IMR-90 (cell line): ENCODE measurements around the gene MALRD1. TPM values are rescaled to one million over a fixed set of nuclear protein-coding genes. Genes with fewer than 3 reads are reported as not detected.

Experiments
- ATAC-seq: fragments of 200-7000 bp; cut with Tn5 transposase; 2 replicates; pipeline ENCODE4 v1.9.1; 2020; ENCODE audit warnings: low read depth, mild to moderate bottlenecking, moderate library complexity
- BruUV-seq: library from RNA; stranded (reverse); fragments of 400-500 nt; replicated peaks from 2 replicates; lab custom pipeline; 2021; lab: Mats Ljungman, UMichigan
- CTCF ChIA-PET: fragments of 300-600 bp; formaldehyde crosslinking; extraction: SDS; loops from one replicate; lab custom pipeline; 2021; ENCODE audit warnings: antibody characterized with exemption; lab: Yijun Ruan, JAX
- POLR2A ChIA-PET: fragments of 300-600 bp; sonication (Branson Sonifier 250); formaldehyde crosslinking; loops from one replicate; lab custom pipeline; 2022; ENCODE audit warnings: antibody characterized with exemption; ENCODE audit not compliant: unreplicated experiment; lab: Charles Lee
- DNase-seq: peaks from one replicate; pipeline ENCODE4 v3.0.0; 2013
- H2AFZ ChIP-seq: replicated peaks from 2 replicates; pipeline ENCODE3; 2013; ENCODE audit warnings: low read length, mild to moderate bottlenecking; ENCODE audit not compliant: poor library complexity
- H2AK5ac ChIP-seq: 2 replicates; pipeline ENCODE4 v1.6.1; 2013; ENCODE audit warnings: low read depth, low read length, inconsistent platforms
- H2AK9ac ChIP-seq: replicated peaks from 2 replicates; pipeline ENCODE3; 2013; ENCODE audit warnings: mild to moderate bottlenecking, low read depth, low read length, moderate library complexity; ENCODE audit not compliant: poor library complexity
- H2BK120ac ChIP-seq: 2 replicates; pipeline ENCODE4 v1.6.1; 2013; ENCODE audit warnings: low read depth, low read length, inconsistent platforms
- H2BK15ac ChIP-seq: 3 replicates; pipeline ENCODE4 v1.6.1; 2013; ENCODE audit warnings: low read depth, low read length, inconsistent platforms
- H2BK20ac ChIP-seq: 2 replicates; pipeline ENCODE4 v1.6.1; 2013; ENCODE audit warnings: low read depth, mild to moderate bottlenecking, inconsistent platforms, low read length, moderate library complexity
- H2BK5ac ChIP-seq: 2 replicates; pipeline ENCODE4 v1.6.1; 2013; ENCODE audit warnings: mild to moderate bottlenecking, low read depth, low read length, inconsistent platforms; ENCODE audit not compliant: poor library complexity, severe bottlenecking
- H3K14ac ChIP-seq: replicated peaks from 2 replicates; pipeline ENCODE4 v1.6.1; 2013; ENCODE audit warnings: low read depth, low read length, inconsistent platforms
- H3K18ac ChIP-seq: 2 replicates; pipeline ENCODE4 v1.6.1; 2013; ENCODE audit warnings: low read depth, low read length, control low read depth
- H3K23ac ChIP-seq: 2 replicates; pipeline ENCODE4 v1.6.1; 2013; ENCODE audit warnings: low read depth, low read length, inconsistent platforms
- H3K27ac ChIP-seq: 2 replicates; pipeline ENCODE4 v1.5.1; 2013; ENCODE audit warnings: mild to moderate bottlenecking, control low read depth, low read length; ENCODE audit not compliant: insufficient read depth
- H3K27me3 ChIP-seq: 2 replicates; pipeline ENCODE4 v1.6.1; 2013; ENCODE audit warnings: low read length; ENCODE audit not compliant: control insufficient read depth, insufficient read depth
- H3K36me3 ChIP-seq: 2 replicates; pipeline ENCODE4 v1.6.1; 2013; ENCODE audit warnings: low read length, mixed read lengths; ENCODE audit not compliant: control insufficient read depth, insufficient read depth
- H3K4ac ChIP-seq: 2 replicates; pipeline ENCODE4 v1.6.1; 2013; ENCODE audit warnings: low read depth, low read length, inconsistent platforms
- H3K4me1 ChIP-seq: 2 replicates; pipeline ENCODE4 v1.6.1; 2013; ENCODE audit warnings: low read length, mixed read lengths; ENCODE audit not compliant: control insufficient read depth, insufficient read depth
- H3K4me2 ChIP-seq: 2 replicates; pipeline ENCODE4 v1.6.1; 2013; ENCODE audit warnings: low read depth, mild to moderate bottlenecking, control low read depth, low read length, moderate library complexity
- H3K4me3 ChIP-seq: 2 replicates; pipeline ENCODE4 v1.5.1; 2013; ENCODE audit warnings: low read depth, mild to moderate bottlenecking, control low read depth, low read length, moderate library complexity; ENCODE audit not compliant: insufficient read depth
- H3K56ac ChIP-seq: 2 replicates; pipeline ENCODE4 v1.6.1; 2013; ENCODE audit warnings: low read length, inconsistent platforms; ENCODE audit not compliant: insufficient read depth; ENCODE audit errors: extremely low read depth
- H3K79me1 ChIP-seq, 2 experiments: 2 replicates each; pipeline ENCODE4 v1.6.1; 2013; ENCODE audit warnings: low read length in 2 of 2, inconsistent platforms in 1 of 2, low read depth in 1 of 2
- H3K9ac ChIP-seq: 2 replicates; pipeline ENCODE4 v1.6.1; 2013; ENCODE audit warnings: low read depth, low read length, control low read depth
- H3K9me1 ChIP-seq: 2 replicates; pipeline ENCODE4 v1.6.1; 2013; ENCODE audit warnings: low read length, inconsistent platforms; ENCODE audit not compliant: insufficient read depth
- H3K9me3 ChIP-seq: 2 replicates; pipeline ENCODE4 v1.6.1; 2013; ENCODE audit warnings: low read length; ENCODE audit not compliant: control insufficient read depth, insufficient read depth
- H4K20me1 ChIP-seq: 2 replicates; pipeline ENCODE4 v1.6.1; 2013; ENCODE audit warnings: low read length, inconsistent platforms; ENCODE audit not compliant: insufficient read depth
- H4K5ac ChIP-seq: 2 replicates; pipeline ENCODE4 v1.6.1; 2013; ENCODE audit warnings: mild to moderate bottlenecking, low read depth, low read length, control low read depth
- H4K8ac ChIP-seq, 2 experiments: 2 replicates each; pipeline ENCODE4 v1.6.1; 2013; ENCODE audit warnings: low read depth in 2 of 2, low read length in 2 of 2, control low read depth in 1 of 2, inconsistent platforms in 1 of 2
- H4K91ac ChIP-seq: 2 replicates; pipeline ENCODE4 v1.6.1; 2013; ENCODE audit warnings: low read depth, low read length, inconsistent platforms; ENCODE audit not compliant: insufficient read depth
- CEBPB ChIP-seq: IDR thresholded peaks from 2 replicates; pipeline ENCODE4 v1.6.1; 2012; ENCODE audit warnings: low read depth, low read length, improper control_type of control experiment
- NFE2L2 ChIP-seq: fragments of 150-350 bp; IDR thresholded peaks from 2 replicates; pipeline ENCODE4 v1.6.1; 2016; ENCODE audit warnings: low read depth, mild to moderate bottlenecking, low read length
- WGBS, 2 experiments: methylation state at CpG; one replicate each; pipeline versions ENCODE4 v1.1.5 to v1.1.7; 2013; ENCODE audit warnings: missing lambda C conversion rate in 2 of 2; ENCODE audit not compliant: insufficient read length in 1 of 2; ENCODE audit errors: extremely low coverage in 2 of 2; 5-methylcytosine and 5-hydroxymethylcytosine counted together
- dilution Hi-C: fragments of 300-500 bp; cut with HindIII; formaldehyde crosslinking; loops from one replicate; pipeline ENCODE4 v1.14.3; 2018; ENCODE audit warnings: low sequenced_read_pairs; ENCODE audit not compliant: unreplicated experiment
- in situ Hi-C: fragments of 300-500 bp; cut with MboI; formaldehyde crosslinking; loops from 3 replicates; pipeline ENCODE4 v1.14.3; 2019; ENCODE audit warnings: low sequenced_read_pairs, inconsistent platforms, mixed read lengths
- intact Hi-C: fragments of 100-400 bp; cut with micrococcal nuclease; formaldehyde crosslinking; loops from 2 replicates; pipeline ENCODE4 v1.10.0; 2022
- polyA plus RNA-seq, 3 experiments: library from polyadenylated mRNA; depleted of rRNA; stranded (reverse); fragments of >200 nt; gene quantifications; 2 replicates each; pipeline ENCODE4 v1.2.3, GENCODE V29; 2012; ENCODE audit warnings: low replicate concordance in 1 of 3
- total RNA-seq: library from RNA; depleted of rRNA; stranded (reverse); fragments of >200 nt; gene quantifications from 2 replicates; pipeline ENCODE4 v1.2.3, GENCODE V29; 2012

Gene MALRD1
- total and polyA plus RNA-seq, 2 of the 4 experiments (the other 2 are of a cell fraction): 0.34 to 1.1 TPM

GRCh38 chr10:19054289-19054835 lies 5.8 kb downstream of the MALRD1 start:
- no peak overlapping the region for H4K5ac ChIP-seq
- DNase-seq (no peak), ATAC-seq (no peak)
- no peaks in the 10 kb centered on the region for H3K9me3 ChIP-seq
- H4K20me1 ChIP-seq: no peaks in the 10 kb centered on the region
- CTCF ChIA-PET: no interaction called here
- no peak overlapping the region for H3K23ac ChIP-seq
- no peaks in the 10 kb centered on the region for H3K27me3 ChIP-seq
- no peak overlapping the region for H3K18ac ChIP-seq
- no peaks in the 10 kb centered on the region for H3K4me1 ChIP-seq
- no CpG with 5 or more reads among the region's 5 CpGs for WGBS, 2 experiments
- no peak overlapping the region for H4K91ac ChIP-seq
- no peaks in the 10 kb centered on the region for H3K79me1 ChIP-seq
- H4K8ac ChIP-seq: no peak overlapping the region
- H3K36me3 ChIP-seq: no peaks in the 10 kb centered on the region
- H3K14ac ChIP-seq: no peak overlapping the region
- no peak overlapping the region for H3K4me2 ChIP-seq
- POLR2A ChIA-PET: no interaction called here
- no peak overlapping the region for H3K27ac ChIP-seq
- no peak overlapping the region for H3K4me3 ChIP-seq
- H2BK120ac ChIP-seq: no peak overlapping the region
- H2AK5ac ChIP-seq: no peak overlapping the region
- dilution Hi-C loops (no loop called here), in situ Hi-C loops (no loop called here), intact Hi-C loops (no loop called here)
- no peak overlapping the region for H3K4ac ChIP-seq
- BruUV-seq: no TSS peak
- no peaks in the 10 kb centered on the region for H3K9me1 ChIP-seq
- H3K9ac ChIP-seq: no peak overlapping the region
- no peak overlapping the region for H2BK20ac ChIP-seq
- no peak overlapping the region for H2AFZ ChIP-seq
- H2BK5ac ChIP-seq: no peak overlapping the region
- no peak overlapping the region for H3K56ac ChIP-seq
- H2BK15ac ChIP-seq: no peak overlapping the region
- H2AK9ac ChIP-seq: no peak overlapping the region
- no peak for TF ChIP-seq NFE2L2
- TF ChIP-seq CEBPB: peak; percentile 66
